ENCODE measurements around the gene RNF26.

GRCh38 chr11:119380827-119381180, 46.5 kb downstream of the RNF26 start:
- TF ChIP-seq, protein P1, sequence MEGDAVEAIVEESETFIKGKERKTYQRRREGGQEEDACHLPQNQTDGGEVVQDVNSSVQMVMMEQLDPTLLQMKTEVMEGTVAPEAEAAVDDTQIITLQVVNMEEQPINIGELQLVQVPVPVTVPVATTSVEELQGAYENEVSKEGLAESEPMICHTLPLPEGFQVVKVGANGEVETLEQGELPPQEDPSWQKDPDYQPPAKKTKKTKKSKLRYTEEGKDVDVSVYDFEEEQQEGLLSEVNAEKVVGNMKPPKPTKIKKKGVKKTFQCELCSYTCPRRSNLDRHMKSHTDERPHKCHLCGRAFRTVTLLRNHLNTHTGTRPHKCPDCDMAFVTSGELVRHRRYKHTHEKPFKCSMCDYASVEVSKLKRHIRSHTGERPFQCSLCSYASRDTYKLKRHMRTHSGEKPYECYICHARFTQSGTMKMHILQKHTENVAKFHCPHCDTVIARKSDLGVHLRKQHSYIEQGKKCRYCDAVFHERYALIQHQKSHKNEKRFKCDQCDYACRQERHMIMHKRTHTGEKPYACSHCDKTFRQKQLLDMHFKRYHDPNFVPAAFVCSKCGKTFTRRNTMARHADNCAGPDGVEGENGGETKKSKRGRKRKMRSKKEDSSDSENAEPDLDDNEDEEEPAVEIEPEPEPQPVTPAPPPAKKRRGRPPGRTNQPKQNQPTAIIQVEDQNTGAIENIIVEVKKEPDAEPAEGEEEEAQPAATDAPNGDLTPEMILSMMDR (IDR thresholded peaks at IDR 0.05) = no peak
- no peak for TF ChIP-seq POLR2A (IDR thresholded peaks at IDR 0.05)

Data from lower leg skin (tissue), 3 donors.